A204.1 (cell line): Measurements from ENCODE around the gene MB21D2.
"Not testable (repeated sequence)": the region's sequence is repeated elsewhere in the genome, so short reads cannot be mapped to it uniquely, and the experiment has no call there.

Source experiments
- FAIRE-seq: peaks from 2 replicates; lab custom pipeline; 2012; peaks lifted over from hg19 to GRCh38; lab: Jason Lieb, UNC

MB21D2 gene

GRCh38 chr3:192801985-192802384 is 115.7 kb downstream of the MB21D2 start:
- FAIRE-seq = no peak

- FAIRE-seq = no peak
Observed at GRCh38 chr3:192799721-192800120, 117.9 kb downstream of the MB21D2 start.

- no peak for FAIRE-seq
Observed at GRCh38 chr3:192795021-192795420, 122.6 kb downstream of the MB21D2 start.

GRCh38 chr3:192794216-192794615 is 123.4 kb downstream of the MB21D2 start:
- no peak for FAIRE-seq

GRCh38 chr3:192788816-192789515 is 128.7 kb downstream of the MB21D2 start:
- not testable (repeated sequence) for FAIRE-seq

GRCh38 chr3:192778508-192778907 is 139.1 kb downstream of the MB21D2 start:
- no peak for FAIRE-seq

- FAIRE-seq = not testable (repeated sequence)
Observed at GRCh38 chr3:192774341-192774740, 143.3 kb downstream of the MB21D2 start.

- no peak for FAIRE-seq
Observed at GRCh38 chr3:192772240-192772894, 145.3 kb downstream of the MB21D2 start.

GRCh38 chr3:192758654-192759053 is 159.0 kb downstream of the MB21D2 start:
- no peak for FAIRE-seq

GRCh38 chr3:192751148-192751547 is 166.5 kb downstream of the MB21D2 start:
- no peak for FAIRE-seq

- FAIRE-seq = no peak
Observed at GRCh38 chr3:192750201-192750600, 167.5 kb downstream of the MB21D2 start.

GRCh38 chr3:192747746-192748145 is 169.9 kb downstream of the MB21D2 start:
- FAIRE-seq = no peak

- no peak for FAIRE-seq
Observed at GRCh38 chr3:192747145-192747544, 170.5 kb downstream of the MB21D2 start.
